ENCODE measurements around the gene TFB1M.

Gene TFB1M

GRCh38 chr6:155264693-155265320 lies 49.5 kb downstream of the TFB1M start:
- TF ChIP-seq CTCF (conservative IDR thresholded peaks at IDR 0.05; ENCODE audit: low read depth, low read length): no peak
- no peak overlapping the region for H3K4me3 ChIP-seq (ENCODE audit: low read depth, low read length)
- no peak for DNase-seq (ENCODE audit: low read depth)

GRCh38 chr6:155263373-155264063 lies 50.8 kb downstream of the TFB1M start, which contains the start of gene CLDN20:
TSS of gene CLDN20 (plus strand) at chr6:155264013. CDS start at chr6:155275720, 11,707 bp downstream.
- no peak for DNase-seq (ENCODE audit: low read depth)
- no peak within 1 kb of the TSS for H3K4me3 ChIP-seq (ENCODE audit: low read depth, low read length)
- no peak for TF ChIP-seq CTCF (conservative IDR thresholded peaks at IDR 0.05; ENCODE audit: low read depth, low read length)

- TF ChIP-seq CTCF (conservative IDR thresholded peaks at IDR 0.05; ENCODE audit: low read depth, low read length): no peak
These were observed 51.6 kb downstream of the TFB1M start for GRCh38 chr6:155262655-155263054.

GRCh38 chr6:155261111-155261900 lies 53.0 kb downstream of the TFB1M start:
- DNase-seq (ENCODE audit: low read depth): no peak
- no peak overlapping the region for H3K4me3 ChIP-seq (ENCODE audit: low read depth, low read length)
- TF ChIP-seq CTCF (conservative IDR thresholded peaks at IDR 0.05; ENCODE audit: low read depth, low read length): peak; percentile 29

More at GRCh38 chr6:155262655-155263054, 51.6 kb downstream of the TFB1M start:
- no peak overlapping the region for H3K4me3 ChIP-seq (ENCODE audit: low read depth, low read length)
- DNase-seq (ENCODE audit: low read depth): no peak

GRCh38 chr6:155260686-155261085 lies 53.6 kb downstream of the TFB1M start:
- H3K4me3 ChIP-seq (ENCODE audit: low read depth, low read length): no peak overlapping the region
- DNase-seq (ENCODE audit: low read depth): no peak
- no peak for TF ChIP-seq CTCF (conservative IDR thresholded peaks at IDR 0.05; ENCODE audit: low read depth, low read length)

- no peak overlapping the region for H3K4me3 ChIP-seq (ENCODE audit: low read depth, low read length)
- DNase-seq (ENCODE audit: low read depth): no peak
These were observed 54.4 kb downstream of the TFB1M start for GRCh38 chr6:155259897-155260296.

More at GRCh38 chr6:155259897-155260296, 54.4 kb downstream of the TFB1M start:
- no peak for TF ChIP-seq CTCF (conservative IDR thresholded peaks at IDR 0.05; ENCODE audit: low read depth, low read length)
